ENCODE data around the gene NUDT7.

Gene NUDT7

GRCh38 chr16:77722309-77723107 lies at the start of gene NUDT7:
Gene NUDT7, plus strand, starts transcription at chr16:77722514. Its CDS starts 69 bp downstream, at chr16:77722583.
- peak within 1 kb of the TSS; percentile 81 for H3K4me3 ChIP-seq (ENCODE audit: low read depth, low read length)
- TF ChIP-seq CTCF (conservative IDR thresholded peaks at IDR 0.05; ENCODE audit: low read depth, low read length) = peak; percentile 43
- DNase-seq (ENCODE audit: low read depth) = peak; percentile 99

GRCh38 chr16:77674888-77675287 lies 47.4 kb upstream of the NUDT7 start:
- peak; percentile 84 for DNase-seq (ENCODE audit: low read depth)
- no peak for TF ChIP-seq CTCF (conservative IDR thresholded peaks at IDR 0.05; ENCODE audit: low read depth, low read length)
- no peak overlapping the region for H3K4me3 ChIP-seq (ENCODE audit: low read depth, low read length)

GRCh38 chr16:77675464-77676324 lies 46.6 kb upstream of the NUDT7 start:
- peak overlapping the region; percentile 35 for H3K4me3 ChIP-seq (ENCODE audit: low read depth, low read length)
- peak; percentile 96 for TF ChIP-seq CTCF (conservative IDR thresholded peaks at IDR 0.05; ENCODE audit: low read depth, low read length)
- peak; percentile 89 for DNase-seq (ENCODE audit: low read depth)

- H3K4me3 ChIP-seq (ENCODE audit: low read depth, low read length) = no peak overlapping the region
- no peak for DNase-seq (ENCODE audit: low read depth)
- TF ChIP-seq CTCF (conservative IDR thresholded peaks at IDR 0.05; ENCODE audit: low read depth, low read length) = no peak
These were observed 45.2 kb upstream of the NUDT7 start for GRCh38 chr16:77677129-77677528.

- no peak for DNase-seq (ENCODE audit: low read depth)
- no peak for TF ChIP-seq CTCF (conservative IDR thresholded peaks at IDR 0.05; ENCODE audit: low read depth, low read length)
- H3K4me3 ChIP-seq (ENCODE audit: low read depth, low read length) = no peak overlapping the region
These were observed 42.9 kb upstream of the NUDT7 start for GRCh38 chr16:77679391-77679790.

GRCh38 chr16:77679901-77680300 lies 42.4 kb upstream of the NUDT7 start:
- TF ChIP-seq CTCF (conservative IDR thresholded peaks at IDR 0.05; ENCODE audit: low read depth, low read length) = no peak
- no peak for DNase-seq (ENCODE audit: low read depth)
- no peak overlapping the region for H3K4me3 ChIP-seq (ENCODE audit: low read depth, low read length)

All from choroid plexus epithelial cell (primary cell).